SKM-1 (cell line): ENCODE data around the gene CCBE1.
"Not testable (repeated sequence)": the region's sequence is repeated elsewhere in the genome, so short reads cannot be mapped to it uniquely, and the experiment has no call there.

Source experiments
- DNase-seq: peaks from one replicate; lab custom pipeline; 2025; ENCODE audit not compliant: unreplicated experiment; lab: John Stamatoyannopoulos, UW

Gene CCBE1

DNA sequence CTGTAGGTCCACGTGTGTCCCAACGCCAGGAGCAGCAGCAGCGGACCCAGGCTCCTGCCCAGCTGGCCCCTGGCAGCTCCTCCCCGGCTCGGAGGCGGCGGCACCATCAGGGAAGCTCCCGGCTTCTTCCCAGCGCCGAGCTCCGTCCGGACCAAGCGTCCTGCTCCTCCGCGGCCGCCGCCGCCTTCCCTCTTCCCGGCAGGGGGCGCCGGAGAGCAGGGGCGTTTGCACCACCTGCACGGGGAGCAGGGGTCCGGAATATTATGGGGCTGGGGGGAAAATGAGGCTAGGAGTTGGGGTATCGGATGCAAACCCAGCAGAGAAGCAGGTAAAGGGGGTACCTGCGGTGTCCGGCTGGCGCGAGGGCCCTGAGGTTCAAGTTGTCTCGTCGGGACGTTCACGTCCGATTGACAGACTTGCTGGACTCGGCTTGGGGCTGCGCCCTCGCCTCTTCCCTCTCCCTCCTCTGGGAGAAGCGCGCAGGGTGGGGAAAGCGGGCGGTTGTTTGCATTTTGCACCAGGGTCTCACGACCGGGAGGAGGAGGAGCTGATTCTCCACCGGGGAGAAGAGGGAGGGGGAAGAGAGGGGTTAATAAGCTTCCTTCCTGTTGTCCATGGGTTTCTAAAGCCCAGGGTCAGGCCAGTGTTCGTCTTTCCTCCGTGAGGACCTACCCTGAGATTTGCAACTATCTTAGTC lies at the start of gene CCBE1:
Gene CCBE1, minus strand, starts transcription at position 188 of the 697 bp plus-strand sequence.
- DNase-seq = no peak

DNA sequence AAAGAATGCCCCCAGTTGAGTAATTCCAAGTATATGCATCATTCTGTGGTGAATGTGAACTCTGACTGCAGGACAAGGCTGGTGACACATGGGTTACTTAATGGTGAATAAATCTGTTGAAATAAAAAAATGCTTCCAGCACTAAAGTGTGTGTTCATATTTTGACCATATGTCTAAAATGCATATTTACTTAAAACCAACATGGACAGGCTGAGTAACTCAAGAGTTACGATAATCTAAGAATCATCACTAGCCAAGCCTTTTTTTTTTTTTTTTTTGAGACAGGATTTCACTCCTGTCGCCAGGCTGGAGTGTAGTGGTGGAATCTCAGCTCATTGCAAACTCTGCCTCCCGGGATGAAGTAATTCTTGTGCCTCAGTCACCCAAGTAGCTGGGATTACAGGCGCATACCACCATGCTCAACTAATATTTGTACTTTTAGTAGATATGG lies 47.1 kb upstream of the CCBE1 start:
- no peak for DNase-seq

DNA sequence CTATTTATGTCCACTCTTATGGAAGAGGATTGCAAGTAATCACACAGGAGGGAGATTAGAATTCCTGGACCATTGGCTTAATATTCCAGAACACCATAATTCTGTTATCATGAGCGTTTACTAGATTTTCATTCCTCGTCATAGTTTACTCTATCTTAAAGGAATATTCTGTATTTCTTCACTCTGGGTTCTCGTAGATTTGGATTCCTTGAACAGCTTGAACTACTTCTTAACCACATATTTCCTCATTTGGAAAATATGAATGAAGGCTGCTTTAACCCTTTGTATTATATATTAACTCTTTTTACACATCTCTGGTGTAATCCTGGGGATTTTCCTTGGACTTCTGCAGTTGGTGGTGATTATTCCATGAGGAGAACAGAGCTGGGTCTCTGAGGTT lies 46.3 kb upstream of the CCBE1 start:
- DNase-seq = no peak

DNA sequence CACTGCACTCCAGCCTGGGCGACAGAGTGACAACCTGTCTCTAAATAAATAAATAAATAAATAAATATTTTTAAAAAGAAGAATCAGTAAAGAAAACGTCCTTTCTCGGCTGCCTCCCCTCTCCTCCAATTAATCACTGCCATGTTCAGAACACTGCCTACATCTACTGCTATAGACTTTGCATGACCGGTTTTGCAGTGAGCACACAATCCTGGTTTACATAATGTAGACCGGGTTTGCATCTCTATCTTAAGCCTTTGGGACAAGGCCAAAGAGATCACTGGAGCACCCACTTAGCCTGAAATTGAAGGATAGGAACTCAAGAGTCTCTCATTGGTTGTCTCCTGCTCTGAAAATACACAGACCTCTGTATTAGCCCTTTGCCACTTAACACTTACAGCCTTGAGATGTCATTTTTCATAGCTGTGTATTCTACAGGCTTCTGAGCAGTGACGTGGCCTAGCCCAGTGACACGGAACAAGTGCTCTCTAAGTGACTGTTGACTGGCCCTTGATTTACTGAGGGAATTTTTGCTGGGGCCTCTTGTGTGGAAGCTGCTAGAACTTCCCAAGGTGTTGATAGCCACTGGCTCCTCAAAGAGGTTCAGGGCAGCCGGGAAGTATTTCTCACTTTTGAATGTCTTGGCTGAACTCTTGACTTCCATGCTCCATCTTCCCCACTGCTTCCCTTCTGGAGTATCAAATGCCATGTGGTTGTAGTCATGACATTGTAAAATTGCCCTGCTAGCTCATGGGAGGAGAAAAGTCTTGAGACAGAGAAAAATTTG lies 45.3 kb upstream of the CCBE1 start:
- no peak for DNase-seq

DNA sequence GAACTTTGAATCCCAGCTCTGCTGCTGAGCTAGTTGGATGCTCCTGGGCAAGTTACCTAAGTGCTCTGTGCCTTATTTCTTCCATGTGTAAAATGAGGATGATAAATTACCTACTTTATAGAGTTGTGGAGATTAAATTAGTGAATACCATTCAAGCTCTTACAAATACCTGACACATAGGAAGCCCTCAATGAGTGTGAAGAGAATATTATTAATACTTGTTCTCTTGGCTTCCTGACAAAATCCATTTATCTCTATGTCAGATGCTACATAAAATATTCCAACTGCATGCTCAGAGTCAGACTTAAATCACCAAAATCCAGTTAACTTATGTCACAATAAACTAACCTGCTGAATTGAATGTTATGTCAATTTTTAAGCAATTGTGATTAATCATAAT lies 42.9 kb upstream of the CCBE1 start:
- DNase-seq = no peak

DNA sequence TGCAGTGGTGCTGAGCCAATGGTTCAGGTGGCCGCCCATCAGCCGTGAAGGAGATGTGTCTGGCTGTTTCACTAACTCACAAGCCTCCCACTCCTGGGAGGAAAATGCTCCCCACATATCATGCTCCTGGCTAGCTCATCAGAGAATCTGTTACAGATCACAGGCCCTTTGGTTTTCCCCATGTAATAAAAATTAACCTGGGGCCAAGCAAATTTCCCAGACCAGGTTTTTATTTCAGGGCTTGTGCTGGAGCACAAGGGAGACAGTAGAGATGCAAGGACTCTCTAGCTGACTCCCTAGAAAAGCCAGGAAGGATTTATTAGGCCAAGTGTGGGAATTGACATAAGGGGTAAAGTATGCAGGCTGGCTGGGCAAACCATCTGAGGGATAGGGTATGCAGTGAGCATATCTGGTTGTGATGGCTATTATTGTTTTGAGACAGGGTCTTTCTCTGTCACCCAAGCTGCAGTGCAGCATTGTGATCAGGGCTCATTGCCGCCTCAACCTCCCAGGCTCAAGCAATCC lies 40.6 kb upstream of the CCBE1 start:
- DNase-seq = no peak

- DNase-seq = not testable (repeated sequence)
Observed at GRCh38 chr18:59737335-59737734, 40.1 kb upstream of the CCBE1 start.

- no peak for DNase-seq
Observed at GRCh38 chr18:59736061-59736460, 38.8 kb upstream of the CCBE1 start.

DNA sequence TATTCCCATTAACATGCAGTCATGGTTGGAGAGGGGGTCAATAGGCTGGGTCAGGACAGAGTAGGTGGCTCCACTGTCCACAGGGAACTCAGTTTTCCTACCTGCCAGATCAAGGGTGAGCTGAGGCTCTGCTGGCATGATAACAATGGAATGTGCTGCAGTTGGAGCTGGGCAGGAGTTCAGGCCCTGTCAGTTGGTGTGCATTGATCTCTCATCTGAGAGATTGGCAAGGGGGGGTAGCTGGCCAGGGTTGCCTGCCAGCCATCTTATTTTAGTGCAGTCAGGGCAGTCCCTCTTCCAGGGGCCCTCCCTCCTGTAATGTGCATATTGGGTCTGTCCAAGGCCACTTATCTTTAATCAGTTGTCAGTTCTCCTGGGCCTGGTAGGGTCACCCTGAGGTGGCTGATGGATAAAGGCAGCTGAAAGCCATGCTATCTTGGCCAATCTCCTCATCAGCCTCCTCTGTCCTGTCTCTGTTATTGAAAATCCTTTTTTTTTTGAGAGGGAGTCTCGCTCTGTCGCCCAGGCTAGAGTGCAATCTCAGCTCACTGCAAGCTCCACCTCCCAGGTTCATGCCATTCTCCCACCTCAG lies 38.1 kb upstream of the CCBE1 start:
- DNase-seq = no peak

DNA sequence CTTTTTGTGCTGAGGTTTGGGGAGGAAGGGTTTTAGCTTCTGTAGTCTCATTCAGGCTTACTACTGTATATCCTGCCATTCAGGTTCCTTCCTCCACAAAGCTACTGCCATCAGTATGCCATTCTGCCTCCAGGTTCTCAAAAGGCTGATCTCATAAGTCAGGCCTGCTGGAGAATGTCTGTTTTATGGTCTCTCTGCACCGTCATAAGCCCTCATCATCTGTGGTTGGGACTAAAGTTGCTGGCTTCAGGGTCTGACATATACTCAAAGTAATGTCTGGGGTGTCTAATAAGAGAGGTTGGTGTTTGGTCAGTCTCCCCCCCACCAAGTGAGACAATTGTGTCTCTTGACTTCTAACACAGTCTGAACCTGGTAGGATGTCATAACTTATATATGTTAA lies 36.2 kb upstream of the CCBE1 start:
- DNase-seq = no peak

GRCh38 chr18:59730896-59731295 lies 33.7 kb upstream of the CCBE1 start:
- DNase-seq = no peak

DNA sequence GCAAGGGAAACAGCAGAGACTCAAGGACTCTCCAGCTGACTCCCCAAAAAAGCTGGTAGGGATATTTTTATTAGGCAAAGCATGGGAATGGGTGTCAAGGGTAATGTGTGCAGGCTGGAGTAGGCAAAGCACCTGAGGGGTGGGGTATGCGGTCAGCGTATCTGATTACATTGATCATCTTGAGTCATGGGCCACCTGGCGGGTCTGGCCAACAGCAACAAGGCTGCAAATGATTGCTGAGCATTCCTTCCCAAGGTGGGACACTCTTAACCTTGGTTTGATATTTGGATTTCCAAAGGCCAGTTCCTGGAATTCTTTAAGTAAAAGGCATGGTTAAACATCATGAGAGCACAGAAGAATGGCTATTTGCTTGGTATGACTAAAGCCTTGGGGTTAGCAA lies 32.6 kb upstream of the CCBE1 start:
- no peak for DNase-seq

GRCh38 chr18:59728816-59729215 lies 31.6 kb upstream of the CCBE1 start:
- DNase-seq = no peak

GRCh38 chr18:59725142-59725541 lies 27.9 kb upstream of the CCBE1 start:
- no peak for DNase-seq

DNA sequence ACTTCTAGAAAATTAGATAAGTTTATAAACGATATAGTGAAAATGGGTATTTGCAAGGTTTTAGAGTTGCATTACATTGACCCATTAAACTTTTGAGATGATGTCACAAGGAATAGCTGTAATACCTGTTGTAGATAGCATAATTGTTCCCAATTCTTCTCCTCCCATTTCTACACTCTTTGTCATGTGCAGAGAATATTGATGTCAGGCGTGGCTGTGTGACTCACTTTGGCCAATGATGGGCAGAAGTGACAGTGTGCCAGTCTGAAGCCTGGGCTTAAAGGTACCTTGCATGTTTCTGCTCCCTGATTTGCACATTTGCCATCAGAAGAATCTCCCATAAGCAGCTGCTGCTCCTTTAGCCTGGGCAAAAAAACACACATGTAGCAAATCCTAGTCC lies 26.9 kb upstream of the CCBE1 start:
- DNase-seq = no peak

DNA sequence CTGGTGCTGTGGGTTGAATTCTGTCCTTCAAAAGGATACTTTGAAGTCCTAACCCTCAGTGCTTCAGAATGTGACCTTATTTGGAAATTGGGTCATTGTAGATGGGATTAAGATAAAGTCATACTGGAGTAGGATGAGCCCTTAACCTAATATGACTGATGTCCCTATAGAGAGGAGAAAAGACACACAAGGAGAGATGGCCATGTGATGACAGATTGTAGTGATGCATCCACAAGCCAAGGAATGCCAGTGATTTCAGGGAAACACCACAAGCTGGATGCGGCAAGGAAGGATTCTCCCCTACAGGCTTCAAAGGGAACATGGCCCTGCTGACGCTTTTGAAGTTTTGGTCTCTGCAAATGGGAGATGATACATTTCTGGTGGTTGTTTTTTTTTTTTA lies 24.7 kb upstream of the CCBE1 start:
- no peak for DNase-seq

DNA sequence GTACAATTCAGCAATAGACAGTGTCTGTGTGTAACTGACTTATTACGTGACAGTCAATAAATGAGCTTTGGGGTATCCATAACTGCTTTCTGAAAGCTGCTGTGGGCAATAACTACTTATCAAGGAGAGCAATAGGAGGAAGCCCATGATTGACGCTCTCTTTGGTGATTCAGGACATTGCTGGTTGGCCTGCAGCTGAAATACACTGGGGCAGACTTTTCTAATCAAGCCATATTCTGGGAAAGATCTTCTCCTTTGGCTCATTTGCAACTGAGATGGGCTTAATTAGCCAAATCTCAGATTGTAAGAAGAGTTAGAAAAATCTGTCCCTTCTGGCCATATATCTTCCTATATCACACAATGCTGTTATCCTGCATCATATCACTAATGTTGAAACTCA lies 24.0 kb upstream of the CCBE1 start:
- no peak for DNase-seq

DNA sequence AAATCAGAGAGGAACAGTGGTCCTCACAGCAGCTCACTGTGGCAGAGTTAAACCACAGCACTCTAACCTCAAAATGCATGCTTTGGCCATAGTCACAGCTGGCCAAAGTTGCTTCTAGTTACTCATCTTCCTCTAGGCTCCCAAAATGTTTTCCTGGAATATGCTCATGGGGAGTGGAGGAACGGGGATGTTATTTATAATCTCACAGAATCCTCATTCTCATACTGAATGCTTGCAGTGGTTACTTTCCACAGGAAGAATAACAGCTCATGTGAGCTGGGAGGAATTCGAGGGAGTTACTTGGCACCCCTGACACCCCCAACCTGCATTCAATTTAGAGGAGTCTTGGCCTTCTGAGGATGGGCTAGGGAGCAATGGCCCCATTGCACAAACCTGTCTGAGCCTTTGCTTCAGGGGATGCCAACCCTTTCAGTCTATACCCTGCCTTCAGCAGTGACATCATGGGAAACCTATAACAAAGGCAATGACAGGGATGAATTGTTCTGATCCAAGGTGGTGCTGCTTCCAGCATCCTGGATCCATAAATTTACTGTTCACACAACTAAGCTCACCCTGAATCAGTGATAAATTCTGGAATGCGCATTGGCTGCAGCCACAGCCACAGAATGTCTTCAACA lies 22.4 kb upstream of the CCBE1 start:
- no peak for DNase-seq

GRCh38 chr18:59718464-59719157 lies 21.4 kb upstream of the CCBE1 start:
- no peak for DNase-seq

GRCh38 chr18:59718108-59718463 lies 20.9 kb upstream of the CCBE1 start:
- DNase-seq = no peak

DNA sequence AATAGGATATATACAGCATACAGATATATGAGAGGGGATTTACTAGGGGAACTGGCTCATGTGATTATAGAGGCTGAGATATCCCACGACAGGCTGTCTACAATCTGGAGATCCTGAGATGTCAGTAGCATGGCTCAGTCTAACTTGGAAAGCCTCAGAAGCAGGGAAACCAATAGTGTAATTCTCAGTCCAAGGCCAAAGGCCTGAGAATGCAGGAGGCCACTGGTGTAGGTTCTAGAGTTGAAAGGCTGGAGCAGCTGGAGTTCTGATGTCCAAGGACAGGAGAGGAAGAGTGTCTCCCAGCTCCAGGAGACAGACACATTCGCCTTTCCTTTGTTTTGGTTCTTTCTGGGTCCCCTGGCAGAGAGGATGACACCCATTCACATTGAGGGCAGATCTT lies 20.1 kb upstream of the CCBE1 start:
- no peak for DNase-seq
